H1 (cell line): ENCODE data around the gene PRKCA. TPM values are rescaled to one million over a fixed set of nuclear protein-coding genes. Genes with fewer than 3 reads are reported as not detected.

Source experiments
- CHD2 ChIP-seq: IDR thresholded peaks from 2 replicates; pipeline ENCODE4 v1.6.1; 2012; ENCODE audit warnings: low read length, improper control_type of control experiment
- CTCF ChIP-seq, 3 experiments: IDR thresholded peaks; 1 replicate in 2 of 3; 2 replicates in 1 of 3; pipeline versions ENCODE4 v1.5.1 to v1.6.1; 2011; ENCODE audit warnings: low read length in 3 of 3, mild to moderate bottlenecking in 3 of 3, inconsistent platforms in 2 of 3, low read depth in 1 of 3, moderate library complexity in 1 of 3; ENCODE audit not compliant: insufficient read depth in 1 of 3; ENCODE audit errors: control extremely low read depth in 1 of 3
- polyA plus RNA-seq, 7 experiments: library from polyadenylated mRNA; depleted of rRNA in 3 of 7; stranded (reverse) in 5 of 7; unstranded in 2 of 7; fragments of >200 nt in 5 of 7; fragments of 200-250 nt in 2 of 7; gene quantifications; 1 replicate in 5 of 7; 2 replicates in 1 of 7; 4 replicates in 1 of 7; pipeline versions ENCODE4 v1.2.1 to v1.2.3, GENCODE V29; 2011 to 2013; ENCODE audit warnings: missing spikeins in 2 of 7, mixed read lengths in 2 of 7
- total RNA-seq: library from RNA; stranded (reverse); fragmentation: NEBNext Ultra II Directional; extraction: Animal tissue kit (Norgen Biotek cat#: 25700); gene quantifications from 2 replicates; pipeline ENCODE4 v1.2.1, GENCODE V29; 2021

Gene PRKCA
- total and polyA plus RNA-seq, 2 of the 8 experiments (the other 6 are each of a cell fraction or from before 2014, with no cell fraction given): 5.8 to 17.8 TPM

- TF ChIP-seq CTCF (IDR thresholded peaks at IDR 0.05; ENCODE audit: control extremely low read depth in 1 of 3, insufficient read depth in 1 of 3, low read depth in 1 of 3, low read length in 3 of 3): no peak
- peak; percentile 15; the same call in 1 of the 2 replicates for TF ChIP-seq CHD2
Measured at GRCh38 chr17:66549731-66550207, 247.4 kb downstream of the PRKCA start (continued).
